Activated CD8-positive, alpha-beta T cell treated with anti-CD3 and anti-CD28 coated beads, Interleukin-2, amount 10 ng/mL, durations not matched to agents 7 days and 5 days (primary cell): ENCODE results near the gene POLE. TPM values are rescaled to one million over a fixed set of nuclear protein-coding genes. Genes with fewer than 3 reads are reported as not detected.

Experiments used
- ATAC-seq: fragments of 150-1000 bp; cut with Tn5 transposase; one replicate; pipeline ENCODE4 v1.10.0; 2021; ENCODE audit warnings: moderate library complexity
- CTCF ChIA-PET: fragments of 350-600 bp; sonication (Branson Sonifier 250); formaldehyde crosslinking; loops from one replicate; lab custom pipeline; 2021; ENCODE audit warnings: antibody characterized with exemption; lab: Charles Lee
- POLR2A ChIA-PET: fragments of 350-600 bp; sonication (Branson Sonifier 250); formaldehyde crosslinking; loops from one replicate; lab custom pipeline; 2021; ENCODE audit warnings: antibody characterized with exemption; lab: Charles Lee
- DNase-seq: peaks from one replicate; pipeline ENCODE4 v3.0.0-alpha.2; 2020
- H3K27ac Mint-ChIP-seq: one replicate; pipeline ENCODE4 v1.8.0; 2021; ENCODE audit warnings: mild to moderate bottlenecking, mixed read lengths
- H3K27me3 Mint-ChIP-seq: one replicate; pipeline ENCODE4 v1.8.0; 2021; ENCODE audit warnings: low read depth, mixed read lengths
- H3K36me3 Mint-ChIP-seq: one replicate; pipeline ENCODE4 v1.8.0; 2021; ENCODE audit warnings: low read depth, mixed read lengths
- H3K4me1 Mint-ChIP-seq: one replicate; pipeline ENCODE4 v1.8.0; 2021; ENCODE audit warnings: low read depth, mixed read lengths
- H3K4me3 Mint-ChIP-seq: one replicate; pipeline ENCODE4 v1.8.0; 2021; ENCODE audit warnings: mild to moderate bottlenecking, mixed read lengths
- H3K9me3 Mint-ChIP-seq: one replicate; pipeline ENCODE4 v1.8.0; 2022; ENCODE audit warnings: mixed read lengths; ENCODE audit not compliant: insufficient read depth
- total RNA-seq, 2 experiments: library from RNA; stranded (reverse); gene quantifications; one replicate each; pipeline ENCODE4 v1.2.3, GENCODE V29; 2021

POLE gene
- total RNA-seq, 2 experiments from 2014 or later, result 200 to 202 TPM

DNA sequence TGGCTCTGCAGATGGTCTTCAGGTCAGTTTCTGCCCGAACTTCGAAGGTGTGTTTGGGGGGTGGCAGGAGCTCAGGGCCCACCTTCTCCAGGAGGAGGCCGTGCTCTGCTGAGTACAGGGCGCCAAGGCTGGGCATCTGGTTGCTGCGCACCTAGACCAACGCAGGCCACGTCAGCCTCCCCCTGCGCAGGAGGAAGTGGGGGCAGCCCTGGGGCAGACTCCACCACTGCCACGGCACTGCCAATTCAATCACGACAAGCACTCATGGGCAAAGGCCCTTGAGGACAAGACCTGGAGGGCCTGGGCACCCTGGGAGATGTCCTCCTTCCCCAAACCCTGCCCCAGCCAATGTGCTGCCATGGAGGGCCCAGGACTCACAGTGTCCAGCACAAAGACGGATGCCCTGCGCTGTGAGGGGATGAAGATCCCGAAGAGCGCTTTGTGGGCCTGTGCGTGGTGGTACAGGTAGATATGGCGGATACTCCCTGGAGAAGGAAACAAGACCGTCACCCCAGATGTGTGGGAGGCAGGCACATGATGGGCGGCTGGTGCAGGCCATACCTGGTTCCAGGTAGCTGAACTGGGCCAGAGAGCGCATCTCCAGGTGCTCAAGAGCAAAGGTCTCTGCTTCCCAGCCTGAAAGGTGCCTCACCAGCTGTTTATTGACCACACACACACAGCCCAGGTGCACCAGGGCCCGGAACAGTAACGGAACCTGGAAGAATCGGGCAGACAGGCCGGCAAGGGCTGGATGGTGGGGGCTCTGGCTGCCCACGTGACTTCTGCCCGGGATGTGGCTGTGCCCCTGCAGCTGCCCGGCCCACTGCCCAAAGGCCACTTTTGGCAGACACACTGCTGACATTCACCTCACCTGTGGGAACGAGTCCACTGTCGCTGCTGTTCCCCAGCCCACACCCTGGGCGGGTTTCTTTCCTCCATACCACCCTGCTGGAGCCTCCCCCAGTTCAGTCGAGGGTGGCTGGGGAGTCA, 44.0 kb downstream of the POLE start:
- no peak for DNase-seq
- Mint-ChIP-seq H3K27ac (no peak overlapping the region), H3K4me1 (peaks cover 18% of the 10 kb centered on the region), H3K27me3 (no peaks in the 10 kb centered on the region), H3K9me3 (no peaks in the 10 kb centered on the region), H3K36me3 (peaks cover 67% of the 10 kb centered on the region), H3K4me3 (no peak overlapping the region)
- ChIA-PET CTCF (no interaction called here), POLR2A (interaction anchor here (1.0 kb wide), 1 partner anchor 186 kb away, joined by 4 read pairs; no protein-coding TSS in a partner anchor)
- ATAC-seq, result no peak

GRCh38 chr12:132641811-132642650, 45.1 kb downstream of the POLE start:
- peaks cover 69% of the 10 kb centered on the region for H3K36me3 Mint-ChIP-seq
- no peak overlapping the region for H3K27ac Mint-ChIP-seq
- H3K4me1 Mint-ChIP-seq, result peaks cover 27% of the 10 kb centered on the region
- no peak for DNase-seq
- CTCF ChIA-PET, result no interaction called here
- POLR2A ChIA-PET, result no interaction called here
- H3K4me3 Mint-ChIP-seq, result no peak overlapping the region
- no peak for ATAC-seq
- H3K9me3 Mint-ChIP-seq, result no peaks in the 10 kb centered on the region
- H3K27me3 Mint-ChIP-seq, result no peaks in the 10 kb centered on the region

GRCh38 chr12:132640936-132641335, 46.2 kb downstream of the POLE start:
- peaks cover 27% of the 10 kb centered on the region for H3K4me1 Mint-ChIP-seq
- DNase-seq (no peak), ATAC-seq (peak; percentile 10)
- H3K27me3 Mint-ChIP-seq, result no peaks in the 10 kb centered on the region
- no peak overlapping the region for H3K4me3 Mint-ChIP-seq
- CTCF ChIA-PET, result interaction anchor here (1.6 kb wide), 1 partner anchor 32 kb away, joined by 3 read pairs; no protein-coding TSS in a partner anchor
- peaks cover 69% of the 10 kb centered on the region for H3K36me3 Mint-ChIP-seq
- peak overlapping the region; percentile 31 for H3K27ac Mint-ChIP-seq
- POLR2A ChIA-PET, result interaction anchor here (0.8 kb wide), 1 partner anchor 28 kb away, joined by 3 read pairs; no protein-coding TSS in a partner anchor
- no peaks in the 10 kb centered on the region for H3K9me3 Mint-ChIP-seq

GRCh38 chr12:132639956-132640520, 47.1 kb downstream of the POLE start:
- DNase-seq (no peak), ATAC-seq (peak; percentile 13)
- H3K4me1 Mint-ChIP-seq, result peaks cover 27% of the 10 kb centered on the region
- CTCF ChIA-PET, result interaction anchor here (1.6 to 1.7 kb wide), 2 partner anchors 19 to 31 kb away, joined by 3 read pairs; no protein-coding TSS in a partner anchor
- H3K36me3 Mint-ChIP-seq, result peaks cover 73% of the 10 kb centered on the region
- H3K27me3 Mint-ChIP-seq, result no peaks in the 10 kb centered on the region
- no peaks in the 10 kb centered on the region for H3K9me3 Mint-ChIP-seq
- POLR2A ChIA-PET, result no interaction called here
- H3K27ac Mint-ChIP-seq, result no peak overlapping the region
- no peak overlapping the region for H3K4me3 Mint-ChIP-seq

DNA sequence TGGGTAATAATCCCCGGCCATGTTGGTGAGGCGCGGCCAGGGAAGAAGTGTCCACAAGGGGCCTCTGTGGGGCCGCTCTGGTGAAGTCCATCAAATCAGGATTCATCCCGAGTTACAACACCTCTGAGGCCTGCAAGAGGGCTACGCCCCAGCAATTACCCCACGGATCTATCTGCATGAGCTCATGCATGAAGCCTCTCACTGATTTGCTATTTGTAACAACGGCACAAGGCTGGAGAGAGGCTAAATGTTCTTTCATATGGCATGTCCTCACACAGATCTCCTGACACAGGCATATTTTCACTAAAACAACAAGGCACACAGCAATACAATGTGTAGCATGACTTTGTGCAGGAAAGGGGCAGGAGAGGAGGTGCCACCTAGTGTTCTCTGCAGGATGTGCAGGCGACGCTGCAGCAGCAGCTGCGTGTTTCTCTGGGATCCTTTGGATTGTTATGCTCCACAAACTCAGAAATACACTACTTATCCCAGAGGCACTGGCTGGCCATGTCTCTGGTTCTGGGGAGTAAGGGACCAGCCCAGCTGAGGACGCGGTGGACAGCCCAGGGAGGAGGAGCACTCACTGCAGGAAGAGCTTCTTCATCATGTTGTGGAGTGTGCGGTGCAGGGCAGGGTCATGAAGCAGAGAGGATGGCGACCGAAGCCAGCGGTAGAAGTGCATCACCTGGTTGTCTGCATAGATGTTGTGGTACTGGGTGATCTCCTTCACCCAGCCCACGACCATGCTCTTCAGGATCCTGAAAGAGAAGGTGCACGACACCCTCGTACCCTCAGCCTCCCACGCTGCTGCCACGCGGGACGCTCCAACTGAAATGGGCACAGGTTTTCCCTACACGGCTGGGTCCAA, 48.4 kb downstream of the POLE start:
- Mint-ChIP-seq H3K27ac (peak overlapping the region; percentile 19), H3K4me1 (peaks cover 27% of the 10 kb centered on the region), H3K4me3 (no peak overlapping the region), H3K36me3 (peaks cover 78% of the 10 kb centered on the region), H3K9me3 (no peaks in the 10 kb centered on the region), H3K27me3 (no peaks in the 10 kb centered on the region)
- ChIA-PET CTCF (interaction anchor here (0.7 to 1.7 kb wide), 11 partner anchors 8 to 485 kb away, joined by 3 to 8 read pairs (median 3); no protein-coding TSS in a partner anchor), POLR2A (no interaction called here)
- DNase-seq (no peak), ATAC-seq (peak; percentile 45)

DNA sequence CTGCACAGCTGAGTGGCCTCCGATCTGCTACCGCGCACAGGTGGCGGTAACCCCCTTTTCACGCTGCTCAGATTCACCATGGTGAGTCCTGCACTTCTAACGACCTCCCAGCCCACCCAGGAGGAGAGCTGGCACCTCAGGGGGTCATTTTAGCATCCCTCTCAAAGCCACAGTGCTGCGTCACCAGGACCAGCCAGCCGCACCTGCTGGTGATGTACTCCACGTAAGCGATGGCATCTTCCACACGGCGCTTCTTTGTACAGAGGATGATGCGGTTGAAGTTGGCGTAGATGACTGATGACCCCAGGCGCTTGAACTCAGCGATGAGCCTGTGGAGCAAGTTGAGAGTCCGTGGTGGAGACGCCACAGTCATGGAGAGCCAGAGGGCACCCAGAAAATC, 49.3 kb downstream of the POLE start:
- ATAC-seq (no peak), DNase-seq (no peak)
- ChIA-PET CTCF (interaction anchor here (0.8 to 1.7 kb wide), 3 partner anchors 9 to 484 kb away, joined by 3 to 8 read pairs (median 3); no protein-coding TSS in a partner anchor), POLR2A (no interaction called here)
- Mint-ChIP-seq H3K9me3 (no peaks in the 10 kb centered on the region), H3K27me3 (no peaks in the 10 kb centered on the region), H3K4me1 (peaks cover 27% of the 10 kb centered on the region), H3K27ac (no peak overlapping the region), H3K4me3 (no peak overlapping the region), H3K36me3 (peaks cover 78% of the 10 kb centered on the region)

- Mint-ChIP-seq H3K4me3 (no peak overlapping the region), H3K9me3 (no peaks in the 10 kb centered on the region), H3K27me3 (no peaks in the 10 kb centered on the region), H3K4me1 (peaks cover 11% of the 10 kb centered on the region), H3K36me3 (peaks cover 79% of the 10 kb centered on the region), H3K27ac (no peak overlapping the region)
- ChIA-PET CTCF (no interaction called here), POLR2A (no interaction called here)
- ATAC-seq, result no peak
- DNase-seq, result no peak
These were observed 51.8 kb downstream of the POLE start for GRCh38 chr12:132635076-132635955.

- ATAC-seq (no peak), DNase-seq (no peak)
- ChIA-PET CTCF (no interaction called here), POLR2A (no interaction called here)
- Mint-ChIP-seq H3K4me1 (peaks cover 11% of the 10 kb centered on the region), H3K4me3 (no peak overlapping the region), H3K9me3 (no peaks in the 10 kb centered on the region), H3K27me3 (no peaks in the 10 kb centered on the region), H3K36me3 (peaks cover 84% of the 10 kb centered on the region), H3K27ac (no peak overlapping the region)
These were observed 52.6 kb downstream of the POLE start for GRCh38 chr12:132634411-132634990.

GRCh38 chr12:132633901-132634300, 53.2 kb downstream of the POLE start:
- Mint-ChIP-seq H3K27ac (no peak overlapping the region), H3K9me3 (no peaks in the 10 kb centered on the region), H3K4me3 (no peak overlapping the region), H3K4me1 (peaks cover 11% of the 10 kb centered on the region), H3K27me3 (no peaks in the 10 kb centered on the region), H3K36me3 (peaks cover 84% of the 10 kb centered on the region)
- ATAC-seq (no peak), DNase-seq (no peak)
- ChIA-PET CTCF (no interaction called here), POLR2A (no interaction called here)

DNA sequence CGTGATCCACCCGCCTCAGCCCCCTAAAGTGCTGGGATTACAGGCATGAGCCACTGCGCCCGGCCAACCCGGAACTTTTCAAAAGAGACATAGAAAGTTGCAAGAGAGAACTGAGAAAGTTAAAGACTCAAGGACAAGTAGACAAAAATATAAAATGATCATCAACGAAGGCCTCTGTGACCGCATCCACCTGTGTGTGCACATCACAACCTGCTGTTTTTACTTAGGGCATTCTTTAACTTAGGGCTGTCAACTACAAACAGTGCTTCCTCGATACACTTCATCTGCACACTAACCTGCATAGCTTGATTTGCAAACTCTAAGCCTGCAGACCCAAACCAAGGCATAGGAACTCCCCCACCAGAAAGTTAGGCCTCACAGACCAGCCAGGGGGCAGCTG, 53.7 kb downstream of the POLE start:
- Mint-ChIP-seq H3K36me3 (peaks cover 83% of the 10 kb centered on the region), H3K9me3 (no peaks in the 10 kb centered on the region), H3K27me3 (no peaks in the 10 kb centered on the region), H3K4me3 (no peak overlapping the region), H3K4me1 (peaks cover 11% of the 10 kb centered on the region), H3K27ac (no peak overlapping the region)
- DNase-seq (no peak), ATAC-seq (no peak)
- CTCF ChIA-PET, result no interaction called here
- POLR2A ChIA-PET, result no interaction called here
